Measurements from ENCODE around the gene CRLF2.
A peak's percentile ranks its signal among the peaks of the same experiment; 100 is the strongest.
"Not testable (repeated sequence)": the region's sequence is repeated elsewhere in the genome, so short reads cannot be mapped to it uniquely, and the experiment has no call there.

The CRLF2 gene

DNA sequence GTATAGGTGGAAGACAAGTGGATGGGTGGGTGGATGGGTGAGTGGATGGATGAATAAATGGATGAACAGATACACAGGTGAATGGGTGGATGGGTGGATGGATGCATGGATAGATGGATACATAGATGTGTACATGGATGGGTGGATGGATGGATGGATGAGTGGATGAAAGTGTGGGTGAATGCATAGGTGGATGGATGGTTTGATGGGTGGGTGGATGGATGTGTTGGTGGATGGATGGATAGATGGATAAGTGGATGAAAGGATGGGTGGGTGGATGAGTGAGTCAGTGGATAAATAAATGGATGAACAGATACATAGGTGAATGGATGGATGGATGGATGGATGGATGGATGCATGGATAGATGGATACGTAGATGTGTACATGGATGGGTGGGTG is 1.6 kb downstream of the CRLF2 start:
- no peak for DNase-seq

DNA sequence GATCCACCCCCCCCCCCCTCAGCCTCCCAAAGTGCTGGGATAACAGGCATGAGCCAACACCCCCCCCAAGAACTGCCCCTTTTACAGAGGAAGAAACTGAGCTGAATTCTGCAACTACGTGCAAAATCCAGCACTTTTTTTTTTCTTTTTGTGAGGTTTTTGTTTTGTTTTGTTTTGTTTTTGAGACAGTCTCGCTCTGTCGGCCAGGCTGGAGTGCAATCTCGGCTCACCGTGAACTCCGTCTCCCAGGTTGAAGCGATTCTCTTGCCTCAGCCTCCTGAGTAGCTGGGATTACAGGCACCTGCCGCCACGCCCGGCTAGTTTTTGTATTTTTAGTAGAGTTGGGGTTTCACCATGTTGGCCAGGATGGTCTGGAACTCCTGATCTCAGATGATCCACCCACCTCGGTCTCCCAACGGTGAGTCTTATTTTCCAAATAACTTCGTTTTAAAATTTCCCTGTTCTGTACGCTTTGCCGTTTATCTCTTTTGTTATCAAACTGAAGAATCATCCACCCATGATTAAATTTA is 4.9 kb downstream of the CRLF2 start:
- DNase-seq = no peak

DNA sequence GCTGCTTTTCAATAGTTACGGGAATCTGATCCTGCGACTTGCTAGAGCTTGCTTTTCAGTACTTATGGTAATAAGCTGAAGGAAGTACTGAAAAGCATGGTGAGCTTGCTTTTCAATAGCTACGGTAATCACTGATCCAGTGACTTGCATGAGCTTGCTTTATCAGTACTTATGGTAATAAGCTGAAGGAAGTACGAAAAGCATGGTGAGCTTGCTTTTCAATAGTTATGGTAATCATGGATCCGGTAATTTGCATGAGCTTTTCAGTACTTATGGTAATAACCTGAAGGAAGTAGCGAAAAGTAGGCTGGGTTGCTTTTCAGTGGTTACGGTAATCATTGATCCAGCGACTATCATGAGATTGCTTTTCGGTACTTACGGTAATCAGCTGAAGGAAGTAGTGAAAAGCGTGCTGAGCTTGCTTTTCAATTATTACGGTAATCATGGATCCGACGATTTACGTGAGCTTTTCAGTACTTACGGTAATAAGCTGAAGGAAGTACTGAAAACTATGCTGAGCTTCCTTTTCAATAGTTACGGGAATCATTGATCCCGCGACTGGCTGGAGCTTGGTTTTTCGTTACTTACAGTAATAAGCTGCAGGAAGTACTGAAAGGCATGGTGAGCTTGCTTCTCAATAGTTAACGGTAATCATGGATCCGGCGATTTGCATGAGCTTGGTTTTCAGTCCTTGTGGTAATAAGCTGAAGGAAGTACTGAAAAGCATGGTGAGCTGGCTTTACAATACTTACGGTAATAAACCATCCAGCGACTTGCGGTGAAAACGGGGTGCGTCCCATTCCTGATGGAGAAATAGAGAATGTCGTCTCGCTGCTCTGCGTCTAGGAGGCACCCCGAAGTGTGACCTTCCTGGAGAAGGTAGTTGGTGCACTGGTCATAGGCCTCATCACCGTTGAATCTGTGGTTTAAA is 6.5 kb downstream of the CRLF2 start:
- peak in 1 of 2 experiments; percentile 8 for DNase-seq

DNA sequence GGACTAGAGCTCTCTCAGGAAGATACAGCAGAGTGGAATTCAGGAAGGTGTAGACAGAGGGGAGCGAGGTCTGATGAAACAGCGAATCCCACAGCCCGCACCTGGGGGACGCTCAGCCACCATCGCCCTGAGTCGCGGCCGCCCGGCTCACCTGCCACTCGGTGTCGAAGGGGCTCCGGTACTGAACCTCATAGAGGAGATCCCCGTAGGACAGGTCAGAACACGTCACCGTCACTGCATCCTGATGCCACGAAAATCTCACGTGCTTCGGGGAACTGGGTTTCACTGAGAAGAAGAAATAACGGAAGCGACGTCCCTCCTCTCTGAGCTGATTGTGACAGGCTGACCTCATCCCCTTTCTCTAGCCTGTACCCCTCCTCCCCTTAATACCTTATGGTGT is 10.2 kb downstream of the CRLF2 start:
- no peak for DNase-seq

DNA sequence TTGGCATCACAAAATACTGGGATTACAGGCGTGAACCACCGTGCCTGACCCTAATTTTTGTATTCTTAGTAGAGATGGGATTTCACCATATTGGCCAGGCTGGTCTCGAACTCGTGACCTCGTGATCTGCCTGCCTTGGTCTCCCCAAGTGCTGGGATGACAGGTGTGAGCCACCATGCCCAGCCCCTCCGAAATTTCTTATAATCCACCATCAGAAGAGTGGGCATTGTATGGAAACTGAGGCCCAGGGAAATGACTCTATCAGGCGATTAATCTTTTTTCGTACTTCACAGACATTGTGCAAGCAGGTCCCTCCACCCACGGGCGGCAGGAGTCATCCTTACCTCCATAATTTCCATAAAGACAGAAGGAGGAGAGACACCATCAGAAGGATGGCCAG is 16.0 kb downstream of the CRLF2 start:
- DNase-seq = no peak

DNA sequence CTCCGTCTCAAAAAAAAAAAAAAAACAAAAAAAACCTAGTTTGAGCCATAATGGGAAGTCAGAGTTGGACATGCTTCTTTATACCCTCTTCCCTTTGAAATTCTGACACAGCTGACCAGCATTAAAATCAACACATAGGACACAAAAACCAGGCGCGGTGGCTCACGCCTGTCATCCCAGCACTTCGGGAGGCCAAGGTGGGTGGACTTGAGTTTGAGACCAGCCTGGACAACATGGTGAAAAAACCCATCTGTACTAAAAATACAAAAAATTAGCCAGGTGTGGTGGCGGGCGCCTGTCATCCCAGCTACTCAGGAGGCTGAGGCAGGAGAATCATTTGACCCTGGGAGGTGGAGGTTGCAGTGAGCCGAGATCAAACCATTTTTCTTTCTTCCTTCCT is 20.3 kb downstream of the CRLF2 start:
- not testable (repeated sequence) for DNase-seq

DNA sequence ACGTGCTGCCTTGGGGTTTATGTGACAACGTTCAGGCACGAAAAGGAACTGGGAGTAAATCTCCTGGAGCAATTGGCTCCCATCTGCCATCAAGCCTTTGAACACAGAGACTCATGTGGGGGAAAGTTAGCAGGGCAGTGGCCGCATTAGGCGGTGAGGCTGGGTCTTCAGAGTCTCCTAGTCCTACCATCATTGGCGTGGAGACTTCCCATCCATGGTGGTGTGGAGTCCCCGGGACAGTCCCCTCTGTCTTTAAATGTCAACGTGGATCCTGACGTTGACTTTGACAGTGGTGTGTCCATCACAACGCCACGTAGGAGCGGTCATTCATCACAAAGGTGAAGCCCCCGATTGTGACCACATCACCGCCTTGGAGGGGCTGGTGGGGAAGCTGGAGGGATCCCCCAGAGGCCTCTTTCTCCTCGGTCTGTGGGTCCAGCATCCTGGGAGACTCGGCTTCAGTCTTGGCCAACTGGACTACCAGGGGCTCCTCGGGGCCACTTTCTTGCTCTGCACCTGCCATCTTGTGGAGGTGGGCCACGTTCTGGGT is 21.8 kb downstream of the CRLF2 start:
- no peak for DNase-seq

DNA sequence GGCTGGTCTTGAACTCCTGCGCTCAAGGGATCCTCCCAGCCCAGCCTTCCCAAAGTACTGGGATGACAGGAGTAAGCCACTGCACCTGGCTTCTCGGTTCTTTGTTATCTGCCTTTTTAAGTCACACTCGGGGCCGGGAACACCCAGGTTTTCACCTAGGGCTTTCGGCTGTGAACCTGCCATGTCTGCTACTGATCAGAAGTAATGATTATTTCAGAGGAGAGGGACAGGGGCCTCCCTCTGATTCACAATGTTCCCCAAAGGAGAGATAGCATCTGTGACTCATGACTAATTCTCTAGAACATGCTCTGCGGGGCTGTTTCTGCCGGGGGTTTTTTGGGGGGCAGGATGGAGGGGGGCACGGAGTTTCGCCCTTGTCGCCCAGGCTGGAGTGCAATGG is 26.9 kb downstream of the CRLF2 start:
- no peak for DNase-seq

DNA sequence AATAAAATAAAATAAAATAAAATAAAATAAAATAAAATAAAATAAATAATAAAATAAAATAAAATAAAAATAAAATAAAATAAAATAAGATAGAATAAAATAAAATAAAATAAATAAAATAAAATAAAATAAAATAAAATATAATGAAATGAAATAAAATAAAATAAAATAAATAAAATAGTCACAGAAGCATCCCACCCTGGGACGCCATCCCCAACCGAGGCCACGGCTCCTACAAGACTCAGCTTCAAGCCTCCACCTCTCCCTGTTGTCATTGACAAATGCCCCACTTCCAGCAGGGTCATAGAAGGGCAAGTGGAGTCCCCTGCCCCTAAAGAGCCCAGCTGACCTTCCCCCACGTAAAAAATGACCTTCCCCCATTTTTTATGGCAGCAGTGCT is 30.2 kb downstream of the CRLF2 start:
- no peak for DNase-seq

DNA sequence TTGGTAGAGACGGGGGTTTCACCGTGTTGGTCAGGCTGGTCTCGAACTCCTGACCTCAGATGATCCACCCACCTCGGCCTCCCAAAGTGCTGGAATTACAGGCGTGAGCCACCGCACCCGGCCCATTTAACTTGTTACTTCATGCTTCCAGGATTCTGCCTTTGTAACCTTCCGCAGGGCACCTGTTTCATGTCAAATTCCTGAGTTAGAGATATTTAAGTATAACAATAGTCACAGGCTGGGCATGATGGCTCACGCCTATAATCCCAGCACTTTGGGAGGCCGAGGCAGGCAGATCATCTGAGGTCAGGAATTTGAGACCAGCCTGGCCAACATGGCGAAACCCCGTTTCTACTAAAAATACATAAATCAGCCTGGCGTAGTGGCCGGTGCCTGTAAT is 30.8 kb downstream of the CRLF2 start:
- not testable (repeated sequence) for DNase-seq

DNA sequence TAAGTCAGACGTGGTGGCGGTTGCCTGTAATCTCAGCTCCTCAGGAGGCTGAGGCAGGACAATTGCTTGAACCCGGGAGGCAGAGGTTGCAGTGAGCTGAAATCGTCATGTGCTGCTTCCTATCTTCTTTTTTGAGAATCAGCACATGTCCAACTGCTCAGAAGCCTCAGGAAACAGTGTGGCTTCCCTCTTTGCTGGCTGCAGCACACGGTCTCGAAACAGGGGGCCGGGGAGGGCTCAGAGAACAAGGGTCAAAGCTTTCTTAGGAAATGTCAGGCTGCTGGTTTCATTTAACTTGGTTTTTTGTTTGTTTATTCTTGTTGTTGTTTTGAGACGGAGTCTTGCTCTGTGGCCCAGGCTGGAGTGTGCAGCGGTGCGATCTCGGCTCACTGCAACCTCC is 31.3 kb downstream of the CRLF2 start:
- no peak for DNase-seq

DNA sequence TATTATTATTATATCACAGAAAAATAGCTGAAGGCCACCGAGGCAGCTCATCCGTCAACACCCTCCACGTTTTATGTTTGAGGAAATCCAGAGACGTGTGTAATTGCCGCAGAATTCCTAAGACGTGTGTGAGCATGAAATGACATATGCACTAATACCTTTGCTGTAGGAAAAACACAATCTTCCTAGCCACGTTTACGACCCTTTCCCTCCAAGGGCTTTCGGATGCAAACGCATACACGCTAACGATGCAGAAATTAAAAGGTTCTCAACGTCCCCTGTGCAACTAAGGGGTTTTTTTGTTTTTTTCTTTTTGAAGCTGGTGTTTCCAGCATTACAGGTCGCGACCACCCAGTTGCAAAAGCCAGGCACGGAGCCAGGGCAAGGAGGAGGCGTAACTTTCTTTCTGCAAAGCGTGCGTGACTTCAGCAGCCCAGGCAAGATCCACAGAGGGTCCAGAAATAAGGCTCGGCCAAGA is 33.8 kb downstream of the CRLF2 start:
- no peak for DNase-seq

DNA sequence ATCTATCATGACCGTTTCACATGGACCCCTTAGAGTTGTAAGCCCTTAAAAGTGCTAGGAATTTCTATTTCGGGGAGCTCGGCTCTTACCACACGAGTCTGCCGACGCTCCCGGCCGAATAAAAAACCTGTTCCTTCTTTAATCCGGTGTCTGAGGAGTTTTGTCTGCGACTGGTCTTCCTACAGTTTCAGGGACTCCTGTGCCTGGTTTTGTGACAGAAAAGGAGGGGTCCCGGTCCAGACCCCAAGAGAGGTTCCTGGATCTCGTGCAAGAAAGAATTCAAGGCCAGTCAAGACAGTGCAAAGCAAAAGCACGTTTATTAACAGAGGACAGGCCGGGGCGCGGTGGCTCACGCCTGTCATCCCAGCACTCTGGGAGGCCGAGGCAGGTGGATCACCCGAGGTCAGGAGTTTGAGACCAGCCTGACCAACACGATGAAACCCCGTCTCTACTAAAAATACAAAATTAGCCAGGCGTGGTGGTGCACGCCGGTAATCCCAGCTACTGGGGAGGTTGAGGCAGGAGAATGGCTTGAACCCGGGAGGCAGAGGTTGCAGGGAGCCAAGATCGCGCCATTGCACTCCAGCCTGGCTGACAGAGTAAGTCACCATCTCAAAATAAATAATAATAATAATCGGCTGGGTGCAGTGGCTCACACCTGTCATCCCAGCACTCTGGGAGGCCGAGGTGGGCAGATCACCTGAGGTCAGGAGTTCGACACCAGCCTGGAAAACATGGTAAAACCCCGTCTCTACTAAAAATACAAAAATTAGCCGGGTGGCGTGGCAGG is 35.7 kb downstream of the CRLF2 start:
- not testable (repeated sequence) for DNase-seq

DNA sequence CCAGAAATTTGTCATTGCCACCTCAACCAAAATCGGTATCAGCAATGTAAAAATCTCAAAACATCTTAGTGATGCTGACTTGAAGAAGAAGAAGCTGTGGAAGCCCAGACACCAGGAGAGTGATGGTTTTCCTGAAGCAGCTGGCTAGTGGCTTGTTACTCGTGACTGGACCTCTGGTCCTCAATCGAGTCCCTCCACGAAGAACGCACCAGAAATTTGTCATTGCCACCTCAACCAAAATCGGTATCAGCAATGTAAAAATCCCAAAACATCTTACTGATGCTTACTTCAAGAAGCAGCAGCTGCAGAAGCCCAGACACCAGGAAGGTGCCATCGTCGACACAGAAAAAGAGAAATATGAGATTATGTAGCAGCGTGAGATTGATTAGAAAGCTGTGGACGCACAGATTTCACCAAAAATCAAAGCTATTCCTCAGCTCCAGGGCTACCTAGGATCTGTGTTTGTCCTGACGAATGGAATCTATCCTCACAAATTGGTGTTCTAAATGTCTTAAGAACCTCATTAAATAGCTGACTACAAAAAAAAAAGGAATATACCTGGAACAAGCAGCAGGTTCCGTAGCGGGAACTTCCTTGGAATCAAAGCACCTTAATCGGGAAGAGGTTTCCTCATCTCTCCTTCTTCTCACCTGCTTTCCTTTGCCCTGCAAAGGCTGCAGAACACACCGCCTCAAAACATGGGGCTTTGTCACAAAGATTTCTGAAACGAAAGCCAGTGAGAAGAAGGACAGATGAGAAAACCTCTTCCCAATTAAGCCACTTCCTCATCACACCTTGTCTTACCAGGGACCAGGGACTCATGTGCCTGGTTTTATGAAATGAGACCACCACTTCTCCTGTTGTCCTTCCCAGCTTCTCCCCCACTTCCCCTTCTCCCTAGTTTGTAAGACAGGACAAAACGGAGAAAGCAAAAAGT is 37.6 kb downstream of the CRLF2 start:
- not testable (repeated sequence) for DNase-seq

DNA sequence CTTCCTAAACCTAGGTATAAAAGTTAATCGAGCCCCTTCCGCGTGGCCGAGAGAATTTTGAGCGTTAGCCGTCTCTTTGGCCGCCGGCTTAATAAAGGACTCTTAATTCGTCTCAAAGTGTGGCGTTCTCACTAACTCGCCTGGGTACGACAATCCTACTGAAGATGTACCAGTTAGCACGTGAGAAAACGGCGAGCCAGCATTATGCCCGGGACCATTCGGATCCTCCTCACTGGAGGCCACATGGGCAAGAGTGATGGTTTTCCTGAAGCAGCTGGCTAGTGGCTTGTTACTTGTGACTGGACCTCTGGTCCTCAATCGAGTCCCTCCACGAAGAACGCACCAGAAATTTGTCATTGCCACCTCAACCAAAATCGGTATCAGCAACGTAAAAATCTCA is 39.0 kb downstream of the CRLF2 start:
- not testable (repeated sequence) for DNase-seq

DNA sequence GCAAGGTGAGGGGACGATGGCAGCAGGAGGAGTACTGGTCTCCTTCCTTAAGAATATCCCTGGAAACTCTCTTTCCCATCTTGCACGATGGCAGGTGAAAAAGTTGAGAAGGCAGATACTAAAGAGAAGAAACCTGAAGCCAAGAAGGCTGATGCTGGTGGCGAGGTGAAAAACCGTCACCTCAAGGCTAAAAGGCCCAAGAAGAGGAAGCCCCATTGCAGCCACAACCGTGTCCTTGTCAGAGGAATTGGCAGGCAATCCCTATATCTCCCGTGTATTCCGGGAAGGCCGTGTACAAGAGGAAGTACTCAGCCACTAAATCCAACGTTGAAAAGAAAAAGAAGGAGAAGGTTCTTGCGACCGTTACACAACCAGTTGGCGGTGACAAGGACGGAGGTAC is 40.0 kb downstream of the CRLF2 start:
- no peak for DNase-seq

DNA sequence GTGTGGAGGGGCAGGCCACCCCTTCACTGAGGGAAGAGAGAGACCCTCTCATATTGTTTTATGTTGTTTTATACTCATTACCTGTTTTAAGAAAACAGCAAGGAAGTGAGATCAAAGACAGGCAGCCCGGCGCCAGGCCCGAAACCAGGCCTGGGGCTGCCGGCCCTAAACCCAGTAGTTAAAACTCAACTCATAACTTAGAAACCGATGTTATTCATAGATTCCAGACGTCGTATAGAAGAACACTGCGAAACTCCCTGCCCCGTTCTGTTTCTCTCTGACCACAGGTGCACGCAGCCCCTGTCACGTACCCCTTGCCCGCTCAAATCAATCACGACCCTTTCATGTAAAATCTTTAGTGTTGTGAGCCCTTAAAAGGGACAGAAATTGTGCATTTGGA is 40.5 kb downstream of the CRLF2 start:
- not testable (repeated sequence) for DNase-seq

DNA sequence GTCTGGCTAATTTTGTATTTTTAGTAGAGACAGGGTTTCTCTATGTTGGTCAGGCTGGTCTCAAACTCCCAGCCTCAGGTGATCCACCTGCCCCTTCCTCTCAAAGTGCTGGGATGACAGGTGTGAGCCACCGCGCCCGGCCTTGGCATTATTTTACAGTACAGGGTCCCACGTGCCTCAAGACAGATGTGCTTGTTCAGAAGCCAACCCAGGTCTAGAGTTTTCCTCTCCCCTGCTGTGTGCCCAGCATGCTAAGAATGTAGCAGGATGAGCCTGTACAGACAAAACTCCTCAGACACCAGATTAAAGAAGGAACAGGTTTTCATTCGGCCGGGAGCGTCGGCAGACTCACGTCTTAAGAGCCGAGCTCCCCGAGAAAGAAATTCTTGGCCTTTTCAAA is 42.2 kb downstream of the CRLF2 start:
- no peak for DNase-seq

DNA sequence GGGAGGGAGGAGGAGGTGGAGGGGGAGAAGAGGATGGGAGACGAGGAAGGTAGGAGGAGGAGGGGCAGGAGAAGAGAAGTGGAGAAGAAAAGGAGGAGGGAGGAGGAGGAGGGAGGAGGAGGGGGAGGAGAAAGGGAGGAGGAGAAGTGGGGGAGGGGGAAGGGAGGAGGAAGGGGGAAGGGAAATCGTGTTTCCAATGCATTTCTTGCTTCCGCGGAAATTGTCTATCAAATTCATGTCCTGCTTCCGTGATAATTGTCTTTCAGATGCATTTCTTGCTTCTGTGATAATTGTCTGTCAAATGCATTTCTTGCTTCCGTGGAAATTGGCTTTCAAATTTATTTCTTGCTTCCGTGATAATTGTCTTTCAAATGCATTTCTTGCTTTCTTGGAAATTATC is 43.3 kb downstream of the CRLF2 start:
- no peak for DNase-seq

DNA sequence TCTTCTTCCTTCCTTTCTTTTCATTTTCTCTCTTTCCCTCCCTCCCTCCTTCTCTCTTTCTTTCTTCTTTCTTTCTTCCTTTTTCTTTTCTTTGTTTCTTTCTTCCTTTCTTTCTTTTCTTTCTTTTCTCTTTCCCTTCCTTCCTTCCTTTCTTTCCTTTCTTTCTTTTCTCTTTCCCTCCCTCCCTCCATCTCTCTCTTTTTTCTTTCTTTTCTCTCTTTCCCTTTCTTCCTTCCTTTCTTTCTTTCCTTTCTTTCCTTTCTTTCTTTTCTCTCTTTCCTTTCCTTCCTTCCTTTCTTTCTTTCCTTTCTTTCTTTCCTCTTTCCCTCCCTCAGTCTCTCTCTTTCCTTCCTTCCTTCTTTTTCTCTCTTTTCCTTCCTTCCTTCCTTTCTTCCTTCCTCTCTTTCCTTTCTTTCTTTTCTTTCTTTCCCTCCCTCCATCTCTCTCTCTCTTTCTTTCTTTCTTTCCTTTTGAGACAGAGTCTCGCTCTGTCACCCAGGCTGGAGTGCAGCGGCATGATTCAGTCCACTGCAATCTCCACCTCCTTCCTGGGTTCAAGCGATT is 44.4 kb downstream of the CRLF2 start:
- DNase-seq = no peak

DNA sequence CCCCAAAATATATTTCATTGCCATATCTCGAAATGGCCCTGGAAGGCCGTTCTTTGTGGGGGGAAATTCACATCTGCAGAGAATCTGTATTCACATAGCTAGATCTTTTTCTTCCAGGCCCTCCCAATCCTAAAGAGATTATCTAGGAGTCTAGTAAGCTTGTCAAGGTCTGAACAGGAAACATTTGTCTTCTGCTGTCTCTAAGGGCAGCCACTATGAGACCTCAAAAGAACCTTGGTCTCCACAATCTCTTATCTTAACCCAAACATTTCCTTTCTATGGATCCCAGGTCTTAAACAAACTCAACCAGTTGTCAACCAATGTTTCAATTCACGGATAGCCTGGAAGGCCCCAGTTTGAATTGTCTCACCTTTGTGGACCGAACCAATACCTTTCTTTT is 45.0 kb downstream of the CRLF2 start:
- DNase-seq = no peak
